Neural cell (in vitro differentiated cells): ENCODE measurements around the gene CHST13. TPM values are rescaled to one million over a fixed set of nuclear protein-coding genes. Genes with fewer than 3 reads are reported as not detected.

Experiments
- H2AFZ ChIP-seq: fragments of 200-600, 300-800 bp; sonication (generic), shearing (Covaris generic); 2 replicates; pipeline ENCODE4 v1.6.0; 2014; ENCODE audit warnings: low read depth, mild to moderate bottlenecking, antibody characterized with exemption, low read length, moderate library complexity
- H3F3A ChIP-seq: fragments of 200-600 bp; shearing (Covaris generic); 2 replicates; pipeline ENCODE4 v1.6.1; 2016; ENCODE audit warnings: mild to moderate bottlenecking, moderate library complexity, mixed read lengths, antibody characterized with exemption, low read length; ENCODE audit not compliant: insufficient read depth, poor library complexity, severe bottlenecking
- H3K27ac ChIP-seq: fragments of 200-600, 300-800 bp; sonication (generic), shearing (Covaris generic); 2 replicates; pipeline ENCODE4 v1.5.1; 2014; ENCODE audit warnings: mild to moderate bottlenecking, low read length, moderate library complexity
- H3K27me3 ChIP-seq: fragments of 300-800, 200-600 bp; sonication (generic), shearing (Covaris generic); 2 replicates; pipeline ENCODE4 v1.6.0; 2014; ENCODE audit warnings: mild to moderate bottlenecking, low read depth, low read length, moderate library complexity; ENCODE audit not compliant: insufficient read depth
- H3K36me3 ChIP-seq: fragments of 300-800, 200-600 bp; sonication (generic), shearing (Covaris generic); 2 replicates; pipeline ENCODE4 v1.5.1; 2014; ENCODE audit warnings: mild to moderate bottlenecking, antibody characterized with exemption, low read length, moderate library complexity; ENCODE audit not compliant: insufficient read depth
- H3K4me2 ChIP-seq: fragments of 300-800, 200-600 bp; sonication (generic), shearing (Covaris generic); 2 replicates; pipeline ENCODE4 v1.6.0; 2014; ENCODE audit warnings: mild to moderate bottlenecking, low read length
- H3K4me3 ChIP-seq: fragments of 300-800, 200-600 bp; sonication (generic), shearing (Covaris generic); 2 replicates; pipeline ENCODE4 v1.5.1; 2014; ENCODE audit warnings: mild to moderate bottlenecking, low read length, moderate library complexity
- H3K79me2 ChIP-seq: fragments of 200-600 bp; shearing (Covaris generic); replicated peaks from 2 replicates; pipeline ENCODE4 v1.6.0; 2014; ENCODE audit warnings: mild to moderate bottlenecking, low read length, moderate library complexity; ENCODE audit not compliant: insufficient read depth
- H3K9ac ChIP-seq: fragments of 300-800, 200-600 bp; sonication (generic), shearing (Covaris generic); 2 replicates; pipeline ENCODE4 v1.6.1; 2016; ENCODE audit warnings: mild to moderate bottlenecking, low read length, mixed read lengths
- H3K9me2 ChIP-seq: fragments of 200-600 bp; shearing (Covaris generic); 2 replicates; pipeline ENCODE4 v1.6.1; 2016; ENCODE audit warnings: mild to moderate bottlenecking, low read length, mixed read lengths; ENCODE audit not compliant: insufficient read depth
- H3K9me3 ChIP-seq: fragments of 200-600, 300-800 bp; sonication (generic), shearing (Covaris generic); 2 replicates; pipeline ENCODE4 v1.6.1; 2016; ENCODE audit warnings: mild to moderate bottlenecking, mixed run types, low read length, moderate library complexity, mixed read lengths
- H4K20me1 ChIP-seq: fragments of 200-600 bp; shearing (Covaris generic); 2 replicates; pipeline ENCODE4 v1.6.1; 2016; ENCODE audit warnings: mild to moderate bottlenecking, mixed run types; ENCODE audit not compliant: insufficient read depth
- EP300 ChIP-seq: fragments of 450-650 bp; conservative IDR thresholded peaks from 2 replicates; pipeline ENCODE4 v1.6.1; 2014; ENCODE audit warnings: antibody characterized with exemption, mild to moderate bottlenecking, moderate library complexity; ENCODE audit not compliant: poor library complexity, severe bottlenecking
- EZH2 ChIP-seq: fragments of 200-600, 300-800 bp; shearing (Covaris generic), sonication (generic); IDR thresholded peaks from 2 replicates; pipeline ENCODE4 v1.6.1; 2014; ENCODE audit warnings: antibody characterized with exemption, low read length, borderline replicate concordance, mild to moderate bottlenecking; ENCODE audit not compliant: insufficient read depth, poor library complexity, severe bottlenecking
- MXI1 ChIP-seq: fragments of 450-650 bp; conservative IDR thresholded peaks from 2 replicates; pipeline ENCODE4 v1.6.1; 2014; ENCODE audit warnings: antibody characterized with exemption, mild to moderate bottlenecking; ENCODE audit not compliant: poor library complexity, severe bottlenecking
- POLR2AphosphoS5 ChIP-seq: IDR thresholded peaks from 2 replicates; pipeline ENCODE4 v1.6.1; 2012
- RAD21 ChIP-seq: fragments of 450-650 bp; conservative IDR thresholded peaks from 2 replicates; pipeline ENCODE4 v1.6.1; 2014; ENCODE audit warnings: antibody characterized with exemption, mild to moderate bottlenecking, moderate library complexity
- REST ChIP-seq: IDR thresholded peaks from 2 replicates; pipeline ENCODE4 v1.6.1; 2012; ENCODE audit warnings: borderline replicate concordance
- SMC3 ChIP-seq: fragments of 450-650 bp; conservative IDR thresholded peaks from 2 replicates; pipeline ENCODE4 v1.6.1; 2014; ENCODE audit warnings: antibody characterized with exemption, mild to moderate bottlenecking, moderate library complexity; ENCODE audit not compliant: poor library complexity
- TAF1 ChIP-seq: IDR thresholded peaks from 2 replicates; pipeline ENCODE4 v1.6.1; 2012; ENCODE audit warnings: low read depth
- polyA plus RNA-seq: library from polyadenylated mRNA; depleted of rRNA; stranded (reverse); fragments of >200 nt; gene quantifications from 2 replicates; pipeline ENCODE4 v1.2.3, GENCODE V29; 2014
- TF ChIP-seq, protein P1 (sequence below): fragments of 450-650 bp; IDR thresholded peaks from 2 replicates; pipeline ENCODE4 v1.5.1; 2014; ENCODE audit warnings: antibody characterized with exemption, mild to moderate bottlenecking, moderate library complexity; ENCODE audit not compliant: poor library complexity, severe bottlenecking

CHST13 gene
- polyA plus RNA-seq, 1 donor from 2014 or later = not detected

GRCh38 chr3:126486360-126486847 lies 37.6 kb upstream of the CHST13 start:
- Histone ChIP-seq H3K9me2 (no peaks in the 10 kb centered on the region), H3K4me2 (no peak overlapping the region), H4K20me1 (no peaks in the 10 kb centered on the region), H3K9me3 (no peaks in the 10 kb centered on the region), H3K79me2 (no peaks in the 10 kb centered on the region), H2AFZ (no peak overlapping the region), H3F3A (no peaks in the 10 kb centered on the region), H3K4me3 (no peak overlapping the region), H3K27me3 (no peaks in the 10 kb centered on the region), H3K9ac (no peak overlapping the region), H3K36me3 (no peaks in the 10 kb centered on the region), H3K27ac (no peak overlapping the region)
- no peak for TF ChIP-seq EP300
- TF ChIP-seq MXI1 = no peak
- TF ChIP-seq SMC3 = no peak
- no peak for TF ChIP-seq REST
- TF ChIP-seq POLR2AphosphoS5 = no peak
- no peak for TF ChIP-seq RAD21
- TF ChIP-seq, protein P1, sequence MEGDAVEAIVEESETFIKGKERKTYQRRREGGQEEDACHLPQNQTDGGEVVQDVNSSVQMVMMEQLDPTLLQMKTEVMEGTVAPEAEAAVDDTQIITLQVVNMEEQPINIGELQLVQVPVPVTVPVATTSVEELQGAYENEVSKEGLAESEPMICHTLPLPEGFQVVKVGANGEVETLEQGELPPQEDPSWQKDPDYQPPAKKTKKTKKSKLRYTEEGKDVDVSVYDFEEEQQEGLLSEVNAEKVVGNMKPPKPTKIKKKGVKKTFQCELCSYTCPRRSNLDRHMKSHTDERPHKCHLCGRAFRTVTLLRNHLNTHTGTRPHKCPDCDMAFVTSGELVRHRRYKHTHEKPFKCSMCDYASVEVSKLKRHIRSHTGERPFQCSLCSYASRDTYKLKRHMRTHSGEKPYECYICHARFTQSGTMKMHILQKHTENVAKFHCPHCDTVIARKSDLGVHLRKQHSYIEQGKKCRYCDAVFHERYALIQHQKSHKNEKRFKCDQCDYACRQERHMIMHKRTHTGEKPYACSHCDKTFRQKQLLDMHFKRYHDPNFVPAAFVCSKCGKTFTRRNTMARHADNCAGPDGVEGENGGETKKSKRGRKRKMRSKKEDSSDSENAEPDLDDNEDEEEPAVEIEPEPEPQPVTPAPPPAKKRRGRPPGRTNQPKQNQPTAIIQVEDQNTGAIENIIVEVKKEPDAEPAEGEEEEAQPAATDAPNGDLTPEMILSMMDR = no peak
- TF ChIP-seq TAF1 = no peak
- no peak for TF ChIP-seq EZH2

DNA sequence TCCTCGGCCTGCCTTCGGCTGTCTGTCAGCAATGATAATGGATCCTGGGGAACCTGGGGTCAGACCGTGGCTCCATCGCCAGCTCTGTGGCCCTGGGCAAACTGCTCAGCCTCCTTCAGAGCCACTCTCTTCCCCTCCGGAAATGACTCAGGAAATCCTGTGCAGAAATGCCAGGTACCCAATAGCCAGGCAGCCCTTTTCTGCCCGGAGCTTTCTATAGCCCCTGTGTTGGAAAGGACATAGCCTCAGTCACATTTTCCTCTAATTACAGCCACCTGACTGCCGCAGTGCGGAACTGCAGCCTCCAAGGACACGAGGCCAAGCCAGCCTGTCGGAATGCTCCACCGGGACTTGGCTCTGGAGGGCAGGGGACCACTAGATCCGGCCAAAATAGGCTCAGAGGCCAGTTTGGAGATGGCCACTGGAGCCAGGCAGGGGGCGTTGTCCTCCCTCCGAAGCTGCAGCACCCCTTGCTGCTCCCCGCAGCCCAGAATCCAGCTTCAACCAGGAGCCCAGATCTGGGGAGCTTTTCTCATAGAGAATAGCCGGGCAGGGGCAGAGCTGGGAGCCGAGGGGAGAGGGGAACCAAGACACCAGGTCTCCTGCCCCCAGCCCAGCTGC lies 36.7 kb upstream of the CHST13 start:
- Histone ChIP-seq H3K9me2 (no peaks in the 10 kb centered on the region), H3F3A (no peaks in the 10 kb centered on the region), H3K27me3 (no peaks in the 10 kb centered on the region), H3K9ac (no peak overlapping the region), H3K79me2 (no peaks in the 10 kb centered on the region), H2AFZ (no peak overlapping the region), H3K9me3 (no peaks in the 10 kb centered on the region), H3K4me3 (no peak overlapping the region), H3K36me3 (no peaks in the 10 kb centered on the region), H3K27ac (no peak overlapping the region), H4K20me1 (no peaks in the 10 kb centered on the region), H3K4me2 (no peak overlapping the region)
- TF ChIP-seq EP300 = no peak
- no peak for TF ChIP-seq TAF1
- TF ChIP-seq MXI1 = no peak
- TF ChIP-seq, protein P1 = no peak
- TF ChIP-seq POLR2AphosphoS5 = no peak
- TF ChIP-seq EZH2 = no peak
- no peak for TF ChIP-seq RAD21
- TF ChIP-seq SMC3 = no peak
- TF ChIP-seq REST = no peak
